GDM1 (cell line): Measurements from ENCODE around the gene PDIA3.
"Not testable (repeated sequence)": the region's sequence is repeated elsewhere in the genome, so short reads cannot be mapped to it uniquely, and the experiment has no call there.

Experiments used
- DNase-seq: peaks from one replicate; lab custom pipeline; 2025; lab: John Stamatoyannopoulos, UW

The PDIA3 gene

DNA sequence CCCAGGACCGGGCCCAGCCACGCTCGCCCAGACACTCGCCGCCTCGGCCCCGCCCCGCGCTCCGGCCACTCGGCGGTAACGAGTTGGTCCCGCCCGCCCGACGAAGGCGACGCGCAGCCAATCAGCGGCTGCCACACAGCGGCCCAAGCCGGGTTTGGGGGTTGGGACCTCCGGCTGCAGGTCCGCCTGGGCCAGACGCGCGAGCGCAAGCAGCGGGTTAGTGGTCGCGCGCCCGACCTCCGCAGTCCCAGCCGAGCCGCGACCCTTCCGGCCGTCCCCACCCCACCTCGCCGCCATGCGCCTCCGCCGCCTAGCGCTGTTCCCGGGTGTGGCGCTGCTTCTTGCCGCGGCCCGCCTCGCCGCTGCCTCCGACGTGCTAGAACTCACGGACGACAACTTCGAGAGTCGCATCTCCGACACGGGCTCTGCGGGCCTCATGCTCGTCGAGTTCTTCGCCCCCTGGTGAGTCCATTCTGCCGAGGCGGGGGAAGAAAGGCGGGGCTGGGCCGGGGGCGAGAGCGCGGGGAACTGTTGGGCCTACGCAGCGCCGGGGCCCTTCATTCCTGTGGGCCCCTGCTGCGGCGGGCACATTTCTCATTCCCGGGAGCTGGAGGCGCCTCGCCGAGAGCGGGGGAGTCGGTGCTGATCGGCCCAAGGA lies at the start of gene PDIA3:
TSS of gene PDIA3 (plus strand) at position 194 of the 658 bp plus-strand sequence. CDS start at position 296, 102 bp downstream.
- peak; percentile 85 for DNase-seq

DNA sequence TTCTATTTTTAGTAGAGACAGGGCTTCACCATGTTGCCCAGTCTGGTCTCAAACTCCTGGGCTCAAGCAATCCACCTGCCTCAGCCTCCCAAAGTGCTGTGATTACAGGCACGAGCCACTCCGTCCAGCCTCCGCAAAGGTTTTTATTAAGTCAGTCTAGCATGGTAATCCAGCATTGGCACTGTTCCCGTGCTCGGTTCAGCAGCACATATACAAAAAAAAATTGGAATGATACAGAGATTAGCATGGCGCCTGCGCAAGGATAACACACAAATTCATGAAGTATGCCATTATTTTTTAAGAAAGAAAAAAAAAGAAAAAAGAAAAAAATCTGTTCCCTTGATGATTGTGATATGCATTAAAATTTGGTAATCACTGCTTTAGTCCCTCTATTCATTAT lies 44.1 kb upstream of the PDIA3 start:
- DNase-seq = no peak

DNA sequence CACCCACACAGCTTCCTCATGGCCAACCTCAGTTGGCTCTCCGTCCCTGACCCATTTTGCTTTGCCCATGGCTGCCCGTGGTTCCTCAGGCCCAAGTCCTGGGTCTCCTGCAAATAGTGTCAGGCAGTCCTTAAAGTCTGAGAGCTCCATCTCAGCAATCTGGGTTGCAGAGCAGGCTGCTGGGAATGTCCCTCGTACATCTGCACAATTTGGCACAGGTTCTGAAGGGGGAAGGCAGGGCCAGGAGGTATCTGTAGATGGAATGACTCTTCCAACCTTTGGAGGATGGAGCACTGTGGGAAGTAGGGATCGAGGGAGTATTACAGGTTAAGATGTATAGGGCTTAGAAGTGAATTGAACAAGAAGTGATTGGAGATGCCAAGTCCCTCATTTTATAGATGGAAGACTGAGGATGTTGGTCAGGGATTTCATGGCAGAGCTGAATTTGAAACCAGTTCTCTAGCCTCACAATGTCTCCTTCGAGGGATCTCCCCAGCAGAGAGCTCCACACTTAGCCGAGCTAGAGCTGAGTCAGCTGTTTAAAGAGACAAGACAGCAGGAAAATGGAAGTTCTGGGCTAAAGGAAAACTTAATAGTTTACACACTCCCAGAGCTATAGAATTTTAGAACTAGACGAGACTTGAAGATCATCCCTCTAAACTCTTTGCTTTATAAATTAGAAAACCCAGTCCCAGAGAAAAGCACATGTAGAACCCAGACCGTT lies 43.4 kb upstream of the PDIA3 start:
- DNase-seq = no peak

DNA sequence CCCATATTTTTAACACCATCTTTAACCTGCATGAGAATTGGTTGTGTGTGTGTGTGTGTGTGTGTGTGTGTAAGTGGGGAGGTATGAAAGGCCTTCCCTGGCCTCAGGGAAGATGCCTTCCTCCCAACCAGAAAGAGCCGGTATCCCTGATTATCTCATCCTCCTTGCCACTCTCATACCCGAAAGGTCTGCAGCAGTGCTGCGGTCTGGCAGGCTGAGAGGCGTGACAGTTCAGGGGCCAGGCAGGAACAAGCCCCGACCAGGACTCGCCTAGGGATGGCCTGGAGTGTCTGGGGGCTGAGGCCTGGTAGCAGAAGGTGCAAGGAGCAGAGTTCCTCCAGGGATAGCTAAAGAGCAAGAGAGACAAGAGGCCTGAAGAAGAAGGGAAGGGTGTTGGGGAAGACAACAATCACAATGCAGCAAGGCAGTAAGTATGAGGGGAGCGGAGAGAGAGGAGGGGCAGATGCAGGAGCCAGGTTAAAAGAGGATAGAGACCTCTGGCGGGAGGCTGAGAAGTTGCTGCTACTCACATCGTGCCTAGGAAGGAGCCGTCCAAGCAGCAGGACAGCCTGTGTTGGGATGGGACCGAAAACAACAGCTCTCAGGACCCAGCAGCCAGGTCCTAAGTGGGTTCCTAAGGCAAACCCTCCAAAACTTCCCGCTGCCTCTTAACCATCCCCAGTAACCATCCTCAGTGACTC lies 35.7 kb upstream of the PDIA3 start:
- not testable (repeated sequence) for DNase-seq

DNA sequence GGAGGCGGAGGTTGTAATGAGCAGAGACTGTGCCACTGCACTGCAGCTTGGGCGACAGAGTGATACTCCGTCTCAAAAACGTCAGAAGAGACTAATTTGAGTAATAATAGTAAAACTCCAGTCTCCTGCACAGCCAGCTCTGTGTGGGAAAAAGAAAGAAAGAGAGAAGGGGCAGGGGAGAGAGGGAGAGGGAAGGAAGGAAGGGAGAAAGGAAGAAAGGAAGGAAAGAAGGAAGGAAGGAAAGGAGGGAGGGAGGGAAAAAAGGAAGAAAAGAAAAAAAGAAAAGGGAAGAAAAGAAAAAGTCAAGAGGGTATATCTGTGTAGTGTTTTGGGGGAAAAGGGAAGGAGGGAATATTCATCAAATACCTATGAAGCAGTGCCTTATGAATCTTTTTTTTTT lies 23.1 kb upstream of the PDIA3 start:
- DNase-seq = no peak

DNA sequence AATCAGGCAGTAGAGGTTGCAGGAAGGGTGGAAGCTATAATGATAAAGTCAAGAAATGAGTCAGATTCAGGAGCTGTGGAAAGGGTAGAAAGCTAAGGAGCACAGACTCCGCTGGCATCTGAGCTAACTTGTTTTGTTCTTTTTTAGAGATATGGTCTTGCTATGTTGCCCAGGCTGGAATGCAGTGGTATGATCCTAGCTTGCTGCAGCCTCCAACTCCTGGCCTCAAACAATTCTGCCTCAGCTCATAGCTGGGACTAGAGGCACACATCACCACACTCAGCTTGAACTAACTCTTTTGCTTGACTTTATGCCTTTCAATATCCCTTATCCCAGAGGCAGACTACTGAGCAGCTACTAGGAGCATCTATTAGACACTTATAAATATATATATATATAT lies 19.9 kb upstream of the PDIA3 start:
- DNase-seq = not testable (repeated sequence)

DNA sequence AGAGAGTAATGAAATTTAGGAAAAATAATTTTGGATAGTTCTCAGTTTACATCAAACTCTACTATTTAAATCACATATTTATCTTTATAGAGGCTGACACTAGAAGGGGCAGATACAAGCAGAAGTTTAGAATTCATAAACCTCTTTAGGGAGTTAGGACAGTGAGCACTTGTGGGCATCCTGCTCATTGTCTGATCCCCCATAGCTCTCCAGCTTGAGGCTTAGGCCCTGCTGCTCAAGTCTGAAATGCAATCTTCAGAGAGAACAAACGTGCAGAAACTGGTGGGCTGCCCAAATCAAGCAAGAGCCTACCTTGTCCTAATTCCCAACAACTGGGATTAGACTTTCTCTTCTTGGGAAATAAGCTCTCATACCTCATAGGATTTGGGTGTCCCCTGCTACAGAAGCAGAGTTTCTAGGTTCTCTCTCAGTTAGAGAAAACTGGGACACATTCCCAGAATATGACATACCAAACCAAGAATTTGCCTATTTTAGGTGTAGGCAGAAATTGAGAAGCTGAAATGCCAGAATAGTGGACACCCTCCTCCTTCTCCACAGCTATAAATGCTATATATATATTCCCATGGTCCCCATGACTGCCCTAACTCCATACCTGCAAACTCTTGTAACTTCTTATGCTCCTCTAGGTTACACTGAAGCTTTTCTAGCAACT lies 18.0 kb upstream of the PDIA3 start:
- DNase-seq = not testable (repeated sequence)

DNA sequence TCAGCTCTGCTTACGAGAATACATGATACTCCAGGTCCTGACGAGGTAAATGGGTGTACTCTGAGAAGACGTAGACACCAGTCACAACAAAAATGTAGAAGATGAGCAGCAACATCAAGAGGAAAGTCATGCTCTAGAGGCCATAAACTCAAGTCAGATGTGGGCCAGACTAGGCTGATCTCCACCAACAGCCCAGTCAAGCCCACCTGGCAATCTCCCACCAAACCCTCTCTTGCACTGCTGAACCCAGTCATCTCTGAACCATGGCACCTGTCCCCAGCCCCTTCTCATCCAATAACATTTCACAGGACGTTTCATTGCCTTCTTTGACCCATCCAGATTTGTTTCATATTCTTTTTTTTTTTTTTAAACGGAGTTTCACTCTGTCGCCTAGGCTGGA lies 10.8 kb upstream of the PDIA3 start:
- no peak for DNase-seq

DNA sequence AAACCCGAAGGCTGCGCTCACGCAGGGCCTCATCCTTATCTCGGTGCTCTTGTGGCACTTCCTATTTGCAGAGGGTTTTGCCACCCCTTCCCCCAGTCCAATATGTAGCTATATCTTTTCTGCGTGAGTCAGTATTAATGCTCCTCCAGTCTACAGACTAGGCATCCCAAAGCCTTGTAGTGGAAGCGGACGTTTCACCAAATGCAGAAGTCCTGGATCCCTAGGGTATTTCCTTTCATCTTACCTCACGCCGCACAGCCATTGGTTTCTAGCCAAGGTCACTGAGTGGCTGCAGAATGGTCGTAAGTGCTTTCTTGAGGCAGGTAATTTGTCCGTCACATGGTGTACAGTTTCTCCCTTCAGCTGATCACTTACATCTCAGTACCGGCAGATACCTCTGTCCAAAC lies 668 bp downstream of the PDIA3 start:
- DNase-seq = not testable (repeated sequence)

DNA sequence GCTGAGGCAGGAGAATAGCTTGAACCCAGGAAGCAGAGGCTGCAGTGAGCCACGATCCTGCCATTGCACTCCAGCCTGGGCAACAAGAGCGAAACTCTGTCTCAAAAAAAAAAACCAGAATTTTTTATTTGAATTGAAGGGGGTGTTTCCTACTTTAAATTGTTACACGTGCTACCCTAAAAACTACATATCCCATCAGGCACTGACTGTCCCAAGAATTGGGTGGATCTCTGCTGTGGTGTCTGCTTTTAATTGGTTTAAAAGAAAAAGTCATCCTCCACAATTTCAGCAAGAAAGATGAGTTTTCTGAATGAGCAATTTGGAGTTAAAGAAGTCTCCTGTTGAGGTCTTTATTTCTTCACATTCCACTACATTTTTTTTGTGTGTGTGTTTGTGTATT lies 2.1 kb downstream of the PDIA3 start:
- no peak for DNase-seq

DNA sequence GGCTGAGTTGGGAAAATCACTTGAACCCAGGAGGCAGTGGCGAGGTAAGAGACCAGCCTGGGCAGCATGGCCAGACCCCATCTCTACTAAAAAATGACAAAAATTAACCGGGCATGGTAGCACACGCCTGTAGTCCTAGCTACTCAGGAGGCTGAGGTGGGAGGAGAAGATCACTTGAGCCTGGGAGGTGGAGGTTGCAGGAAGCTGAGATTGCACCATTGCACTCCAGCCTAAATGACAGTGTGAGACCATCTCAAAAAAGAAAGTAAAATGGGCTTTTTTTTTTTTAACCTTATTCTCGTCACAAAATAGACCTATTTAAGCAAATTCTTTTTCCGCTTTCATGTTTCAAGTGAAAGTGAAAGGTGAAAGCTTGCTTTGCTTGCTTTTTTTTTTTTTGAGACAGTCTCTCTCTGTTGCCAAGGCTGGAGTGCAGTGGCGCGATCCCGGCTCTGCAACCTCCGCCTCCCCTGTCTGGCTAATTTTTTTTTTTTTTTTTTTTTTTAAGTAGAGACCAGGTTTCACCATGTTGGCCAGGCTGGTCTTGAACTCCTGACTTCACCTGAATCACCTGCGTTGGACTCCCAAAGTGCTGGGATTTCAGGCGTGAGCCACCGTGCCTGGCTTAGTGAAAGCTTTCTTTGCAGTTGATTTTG lies 3.6 kb downstream of the PDIA3 start:
- no peak for DNase-seq

DNA sequence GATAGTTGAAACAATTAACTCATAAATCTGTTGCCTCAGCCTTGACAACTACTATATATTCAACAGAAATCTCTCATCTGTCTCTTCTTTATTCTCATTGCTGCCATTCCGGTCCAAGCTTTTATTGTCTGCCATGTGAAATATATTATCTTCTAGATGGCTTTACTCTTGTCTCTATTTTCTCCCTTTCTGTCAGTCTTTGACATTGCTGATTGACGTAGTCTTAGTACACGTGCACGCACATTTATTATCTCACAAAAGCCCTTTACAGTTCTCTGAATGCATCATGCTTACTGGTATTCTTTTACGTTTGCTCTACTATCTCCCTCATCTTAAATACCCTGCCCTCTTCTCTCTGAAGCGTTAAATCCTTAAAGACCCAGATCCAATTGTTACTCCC lies 5.6 kb downstream of the PDIA3 start:
- no peak for DNase-seq

DNA sequence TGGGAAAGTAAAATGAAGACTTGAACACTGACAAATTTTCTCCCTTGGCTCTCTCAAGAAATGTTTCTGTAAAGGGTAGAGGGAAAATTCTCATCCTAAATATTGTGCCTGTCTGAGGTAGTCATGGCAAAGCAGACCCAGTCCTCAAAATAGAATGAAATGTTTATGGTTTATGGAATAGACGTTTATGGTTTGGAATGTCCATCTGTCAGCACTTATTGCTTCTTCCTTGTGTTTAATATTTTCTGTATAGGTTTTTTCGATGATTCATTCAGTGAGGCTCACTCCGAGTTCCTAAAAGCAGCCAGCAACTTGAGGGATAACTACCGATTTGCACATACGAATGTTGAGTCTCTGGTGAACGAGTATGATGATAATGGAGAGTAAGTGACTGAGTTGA lies 16.6 kb downstream of the PDIA3 start:
- DNase-seq = no peak

DNA sequence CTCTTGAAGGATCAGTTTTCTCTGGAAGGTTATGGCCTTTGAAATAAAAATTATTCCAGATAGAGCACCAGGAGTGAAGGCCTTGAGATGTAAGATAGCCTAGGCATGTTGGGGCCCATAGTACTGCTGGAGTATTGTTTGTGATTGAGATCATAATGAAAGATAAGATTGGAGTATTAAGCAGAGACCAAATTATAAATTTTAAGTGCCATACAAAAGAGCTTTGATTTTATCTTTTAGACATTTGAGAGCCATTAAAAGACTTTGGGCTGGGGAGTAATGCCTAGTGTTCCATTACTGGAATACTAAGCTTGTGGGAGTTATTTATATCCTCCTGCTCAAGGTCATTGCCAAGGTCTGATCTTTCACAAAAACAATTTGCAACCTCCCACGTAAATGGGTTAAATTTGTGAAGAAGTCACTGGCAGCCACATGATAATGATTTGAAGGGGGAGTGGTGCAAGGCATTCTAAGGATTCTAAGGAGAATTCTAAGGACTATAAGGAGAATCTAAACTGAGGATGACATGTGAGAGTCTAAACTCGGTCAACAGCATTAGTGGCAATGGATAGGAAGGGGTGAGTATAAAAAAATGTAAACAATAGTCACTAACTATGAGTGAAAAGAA lies 17.7 kb downstream of the PDIA3 start:
- no peak for DNase-seq

DNA sequence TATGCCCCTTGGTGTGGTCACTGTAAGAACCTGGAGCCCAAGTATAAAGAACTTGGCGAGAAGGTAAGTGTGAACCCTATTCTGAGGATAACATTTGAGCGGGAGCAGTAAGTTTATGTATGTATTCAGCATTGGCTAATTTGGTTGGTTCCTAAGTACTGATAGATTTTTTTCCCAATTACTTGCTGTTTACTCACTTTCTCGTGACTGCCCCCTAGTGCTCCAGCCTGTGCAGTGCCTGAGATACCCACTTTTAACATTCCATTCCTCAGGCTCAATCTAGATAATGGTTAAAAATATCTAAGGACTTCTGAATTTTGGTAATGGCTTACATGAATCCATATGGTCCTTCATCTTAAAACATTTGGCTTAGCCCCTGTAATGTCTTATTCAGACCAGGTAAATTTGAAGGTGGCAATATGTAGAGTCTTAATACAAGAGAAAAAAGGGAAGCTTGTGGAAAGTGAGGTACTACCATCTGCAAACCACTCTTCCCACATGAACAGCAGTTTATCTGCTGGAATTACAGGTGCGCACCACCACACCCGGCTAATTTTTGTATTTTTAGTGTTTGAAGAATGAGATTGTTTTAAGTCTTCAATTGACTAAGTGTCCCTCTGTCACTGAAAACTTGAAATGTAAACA lies 23.5 kb downstream of the PDIA3 start:
- peak; percentile 16 for DNase-seq

DNA sequence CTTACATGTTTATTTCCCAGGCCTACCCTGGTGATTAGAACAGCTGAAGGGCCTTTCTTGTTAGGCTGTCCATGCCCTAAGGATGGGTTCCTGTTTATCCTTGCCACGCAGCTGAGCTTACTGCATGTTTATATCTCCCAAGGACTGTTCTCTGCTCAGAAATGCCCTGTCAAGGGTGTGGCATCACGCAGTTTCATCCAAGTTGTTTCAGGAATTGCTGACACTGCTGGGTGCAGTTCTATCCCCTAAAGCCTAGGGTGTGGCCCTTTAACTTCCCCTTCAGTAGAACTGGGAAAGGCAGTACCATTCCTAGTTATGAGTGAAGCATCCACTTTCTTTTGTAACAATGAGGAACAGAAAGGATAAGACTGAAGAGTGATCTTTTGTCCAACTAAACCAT lies 25.6 kb downstream of the PDIA3 start:
- no peak for DNase-seq

DNA sequence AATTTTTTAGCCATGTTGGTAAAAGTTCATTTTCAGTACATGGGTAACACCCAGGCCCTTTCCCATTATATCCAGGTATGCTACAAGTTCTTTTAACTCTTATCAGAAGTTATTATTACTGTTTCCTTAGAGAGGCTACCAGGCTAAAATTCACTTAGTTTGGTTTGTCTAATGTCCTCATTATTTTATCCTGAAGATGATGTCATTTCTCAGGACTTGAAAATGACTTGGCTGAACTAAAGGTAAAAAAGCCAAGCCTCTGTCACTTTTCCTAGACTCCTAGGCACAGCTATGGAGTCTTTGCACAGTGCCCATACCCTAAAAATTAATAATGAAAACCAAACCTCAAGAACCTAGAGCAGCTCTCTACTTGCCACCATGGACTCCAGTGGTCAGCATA lies 26.4 kb downstream of the PDIA3 start:
- DNase-seq = no peak

DNA sequence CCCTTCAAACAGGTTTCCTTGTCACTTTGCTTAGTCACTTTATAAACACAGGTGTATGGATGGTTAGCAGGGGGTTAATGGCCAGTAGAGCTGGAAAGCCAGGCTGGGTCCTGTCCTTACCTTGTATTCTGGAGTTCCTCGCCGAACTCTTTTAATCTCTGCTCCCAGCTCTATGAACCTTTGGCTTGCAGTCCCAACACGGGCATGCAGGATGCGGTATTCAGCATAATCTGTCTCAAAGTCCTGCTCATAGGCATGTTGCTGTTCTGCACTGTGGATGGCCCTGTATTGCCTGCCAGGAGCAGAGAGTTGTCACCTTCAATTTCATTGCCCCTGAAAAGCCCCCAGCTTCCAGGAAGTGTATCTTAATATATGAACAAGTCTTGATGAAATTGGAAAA lies 27.8 kb downstream of the PDIA3 start:
- DNase-seq = no peak

DNA sequence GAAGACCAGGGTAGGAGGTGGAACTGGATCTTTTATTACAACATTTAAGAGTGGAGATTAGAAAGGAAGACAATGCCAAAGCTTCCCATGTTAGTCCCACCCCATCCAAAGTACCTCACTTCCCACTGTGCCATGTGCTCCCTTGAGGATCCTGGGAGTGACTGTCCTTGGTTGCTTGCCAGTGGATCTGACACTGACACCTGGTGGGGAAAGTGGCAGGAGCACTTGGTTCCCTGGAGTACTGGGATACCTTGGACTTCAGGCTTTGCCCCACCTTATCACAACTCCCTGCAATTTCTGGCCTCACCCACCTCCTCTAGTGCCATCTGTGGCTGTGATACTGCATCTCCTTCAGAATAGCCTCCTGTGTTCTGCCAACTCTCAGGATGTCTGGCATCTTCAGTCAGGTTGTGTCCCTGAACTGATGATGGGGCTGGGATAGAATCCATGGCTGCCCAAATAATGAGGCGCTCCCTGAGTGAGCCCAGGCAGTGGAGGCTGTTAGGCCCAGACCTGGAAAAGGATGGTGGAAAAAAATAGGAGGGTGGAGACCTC lies 29.2 kb downstream of the PDIA3 start:
- no peak for DNase-seq

DNA sequence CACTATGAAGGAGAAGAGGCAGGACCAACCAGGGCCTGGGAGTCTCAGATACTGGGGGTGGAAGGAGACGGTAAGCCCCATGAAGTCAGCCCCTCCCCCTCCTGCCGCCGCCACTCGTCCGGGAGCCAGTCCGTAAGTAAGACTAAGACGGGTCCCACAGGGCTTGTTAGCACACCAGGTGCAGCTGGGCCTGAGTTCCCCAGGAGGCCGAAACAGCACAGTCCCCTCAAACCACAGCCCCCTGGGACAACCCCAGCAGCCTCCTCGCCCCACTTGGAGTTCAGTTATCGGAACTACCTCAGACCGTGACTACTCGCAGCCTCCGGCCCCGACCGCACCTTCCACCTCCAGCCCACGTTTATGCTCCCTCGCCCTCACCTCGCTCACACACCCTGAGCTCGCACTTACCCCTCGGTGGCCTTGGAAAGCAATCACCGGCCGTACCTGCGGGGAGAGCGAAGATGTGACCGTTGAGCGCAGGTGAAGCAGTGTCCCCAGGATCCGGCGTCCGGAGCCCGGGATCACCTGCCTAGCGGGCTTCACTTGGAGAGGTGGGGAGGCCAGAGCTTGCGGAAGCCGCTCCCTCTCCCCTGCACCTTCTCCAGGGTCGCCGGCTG lies 30.0 kb downstream of the PDIA3 start:
- no peak for DNase-seq
